ENCODE results near the gene SMIM36. TPM values are rescaled to one million over a fixed set of nuclear protein-coding genes. Genes with fewer than 3 reads are reported as not detected.

Gene SMIM36
- total and polyA plus RNA-seq, 10 of the 15 experiments (the other 5 are each of a cell fraction or from before 2014, with no cell fraction given): not detected

GRCh38 chr17:55456307-55457240 is 54.7 kb downstream of the SMIM36 start:
- peaks cover 11% of the 10 kb centered on the region; the same call in 1 of the 2 replicates for H3K4me1 ChIP-seq (ENCODE audit: control insufficient read depth, insufficient read depth, low read length)
- POLR2A ChIA-PET: interaction anchor here (0.7 kb wide), 1 partner anchor 581 kb away, joined by 8 read pairs; no protein-coding TSS in a partner anchor
- DNase-seq (ENCODE audit: low read depth, low spot score) (no peak), FAIRE-seq (no peak), ATAC-seq (peak; percentile 26)
- CTCF ChIA-PET: interaction anchor here (0.6 to 1.1 kb wide), 2 partner anchors 11 to 968 kb away, joined by 3 to 5 read pairs; no protein-coding TSS in a partner anchor
- H3K79me2 ChIP-seq (ENCODE audit: control insufficient read depth, insufficient read depth, low read length): no peaks in the 10 kb centered on the region
- no peak overlapping the region for H3K4me3 ChIP-seq
- H2AFZ ChIP-seq (ENCODE audit: control insufficient read depth, low read depth, low read length): no peak overlapping the region
- BruUV-seq (replicated peaks): no TSS peak
- SMC1A ChIA-PET (ENCODE audit: uncharacterized antibody, unreplicated experiment): interaction anchor here (1.1 kb wide), 1 partner anchor 11 kb away, joined by 3 read pairs; no protein-coding TSS in a partner anchor
- H3K9ac ChIP-seq (ENCODE audit: control insufficient read depth, insufficient read depth, low read length): no peak overlapping the region
- intact Hi-C loops (cut with micrococcal nuclease; ENCODE audit: unreplicated experiment) (no loop called here), in situ Hi-C loops (cut with MboI) (no loop called here)
- no peaks in the 10 kb centered on the region for H3K9me3 ChIP-seq (replicated peaks; ENCODE audit: control insufficient read depth, insufficient read depth, low read length)
- 85% methylated on average over 6 of the region's 6 CpGs for WGBS (ENCODE audit: insufficient coverage, insufficient replicate concordance, low lambda C conversion rate, missing lambda C conversion rate)
- RAD21 ChIA-PET (ENCODE audit: unreplicated experiment): interaction anchor here (0.7 to 2.0 kb wide), 3 partner anchors 14 to 48 kb away, joined by 3 to 5 read pairs (median 3); no protein-coding TSS in a partner anchor
- H3K4me2 ChIP-seq (ENCODE audit: control insufficient read depth, insufficient read depth): no peak overlapping the region
- H3K36me3 ChIP-seq (ENCODE audit: control insufficient read depth in 2 of 2, insufficient read depth in 2 of 2, low read length in 1 of 2): no peaks in the 10 kb centered on the region
- no peak overlapping the region for H3K27ac ChIP-seq (ENCODE audit: control insufficient read depth, insufficient read depth)
- H4K20me1 ChIP-seq (ENCODE audit: control insufficient read depth, insufficient read depth): no peaks in the 10 kb centered on the region
- H3K27me3 ChIP-seq (replicated peaks in 1 of 2; ENCODE audit: control insufficient read depth in 2 of 2, insufficient read depth in 2 of 2, low read length in 1 of 2): no peaks in the 10 kb centered on the region
- TF ChIP-seq E4F1 (IDR thresholded peaks at IDR 0.05; ENCODE audit: borderline replicate concordance, partially characterized antibody) (no peak), RFX5 (IDR thresholded peaks at IDR 0.05; ENCODE audit: low read depth, low read length) (no peak), ESRRA (IDR thresholded peaks at IDR 0.05; ENCODE audit: low read length) (no peak), EZH2 (IDR thresholded peaks at IDR 0.05; ENCODE audit: borderline replicate concordance, control insufficient read depth, low read depth, low read length) (no peak), NR2F1 (conservative IDR thresholded peaks at IDR 0.05) (peak; percentile 76), ZNF687 (IDR thresholded peaks at IDR 0.05) (peak; percentile 53; the same call in 1 of the 2 replicates), NFYB (IDR thresholded peaks at IDR 0.05; ENCODE audit: insufficient read depth, low read depth, low read length) (no peak), PBX3 (IDR thresholded peaks at IDR 0.05; ENCODE audit: insufficient replicate concordance, low read depth, low read length) (no peak), SMAD5 (IDR thresholded peaks at IDR 0.05; ENCODE audit: low read depth) (no peak), ATF3 (IDR thresholded peaks at IDR 0.05; ENCODE audit: borderline replicate concordance, extremely low read depth, low read depth, low read length) (no peak), NR2C1 (IDR thresholded peaks at IDR 0.05) (no peak), HCFC1 (IDR thresholded peaks at IDR 0.05; ENCODE audit: low read length) (no peak)
